ENCODE data around the gene CACNA1E. TPM values are rescaled to one million over a fixed set of nuclear protein-coding genes. Genes with fewer than 3 reads are reported as not detected.

The CACNA1E gene
- total and polyA plus RNA-seq, 2 donors (not counting 1 experiment from before 2014, with no cell fraction given), result 0.37 to 0.40 TPM

GRCh38 chr1:181846001-181846645 lies 362.8 kb downstream of the CACNA1E start:
- no peak overlapping the region for H2AFZ ChIP-seq (ENCODE audit: insufficient read depth, low read depth, low read length, poor library complexity, severe bottlenecking)
- H3K36me3 ChIP-seq (replicated peaks in 1 of 2; ENCODE audit: control extremely low read depth in 1 of 2, control insufficient read depth in 1 of 2, extremely low read depth in 1 of 2, insufficient read depth in 2 of 2, low read length in 1 of 2), result no peaks in the 10 kb centered on the region
- intact Hi-C loops (cut with micrococcal nuclease), result no loop called here
- H3K79me2 ChIP-seq (ENCODE audit: control insufficient read depth, insufficient read depth, low read length), result no peaks in the 10 kb centered on the region
- no peak overlapping the region for H3K4me2 ChIP-seq (replicated peaks; ENCODE audit: low read depth, low read length, poor library complexity, severe bottlenecking)
- H3K4me3 ChIP-seq (ENCODE audit: control extremely low read depth in 1 of 5, extremely low read depth in 1 of 5, insufficient read depth in 1 of 5, low read depth in 2 of 5, low read length in 4 of 5), result no peak overlapping the region
- WGBS (ENCODE audit: insufficient coverage), result 92% methylated on average over 2 of the region's 5 CpGs
- DNase-seq (no peak), ATAC-seq (ENCODE audit: low read depth) (no peak)
- H3K27ac ChIP-seq (ENCODE audit: low read length in 2 of 2), result no peak overlapping the region
- H3K4me1 ChIP-seq (ENCODE audit: control insufficient read depth in 2 of 2, insufficient read depth in 2 of 2, low read length in 2 of 2), result no peaks in the 10 kb centered on the region
- POLR2A ChIA-PET, result no interaction called here
- CTCF ChIA-PET, result no interaction called here
- H3K9ac ChIP-seq (ENCODE audit: low read length), result no peak overlapping the region
- Mint-ChIP-seq H3K9me3 (ENCODE audit: insufficient read depth) (no peaks in the 10 kb centered on the region), H3K27me3 (peaks cover 3% of the 10 kb centered on the region), H3K4me1 (no peaks in the 10 kb centered on the region), H3K27ac (no peak overlapping the region), H3K4me3 (no peak overlapping the region)
- no peaks in the 10 kb centered on the region for H4K20me1 ChIP-seq (ENCODE audit: control insufficient read depth, insufficient read depth, low read length, poor library complexity, severe bottlenecking)
- TF ChIP-seq EZH2 (IDR thresholded peaks at IDR 0.05; ENCODE audit: borderline replicate concordance, insufficient read depth, low read depth, low read length, poor library complexity, severe bottlenecking) (no peak), CTCF (IDR thresholded peaks at IDR 0.05) (no peak)
- no peaks in the 10 kb centered on the region for H3K9me3 ChIP-seq (ENCODE audit: control extremely low read depth in 1 of 3, control insufficient read depth in 2 of 3, insufficient read depth in 1 of 3, low read length in 2 of 3)
- H3K27me3 ChIP-seq (replicated peaks in 1 of 4; ENCODE audit: control extremely low read depth in 1 of 4, control insufficient read depth in 3 of 4, insufficient read depth in 4 of 4, low read length in 3 of 4), result no peaks in the 10 kb centered on the region

DNA sequence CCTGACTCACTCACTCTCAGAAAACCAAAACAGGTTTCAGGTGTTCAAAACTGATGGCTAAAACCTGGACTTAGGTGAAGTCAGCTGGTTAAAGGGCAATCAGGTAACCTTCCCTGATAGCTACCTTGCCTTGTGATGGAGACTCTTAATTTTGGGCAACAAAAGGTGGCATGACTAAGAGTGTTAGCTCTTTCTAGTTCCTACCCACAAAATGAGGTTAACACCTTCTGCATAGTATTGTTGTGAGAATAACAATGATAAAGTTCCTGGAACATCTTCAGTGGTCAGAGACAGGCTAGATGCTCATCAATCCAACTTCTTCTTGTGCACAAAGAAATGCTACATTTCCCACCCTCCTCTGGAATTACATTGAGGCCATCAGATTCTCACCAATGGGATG lies 363.4 kb downstream of the CACNA1E start:
- Histone ChIP-seq H4K20me1 (ENCODE audit: control insufficient read depth, insufficient read depth, low read length, poor library complexity, severe bottlenecking) (no peaks in the 10 kb centered on the region), H3K36me3 (replicated peaks in 1 of 2; ENCODE audit: control extremely low read depth in 1 of 2, control insufficient read depth in 1 of 2, extremely low read depth in 1 of 2, insufficient read depth in 2 of 2, low read length in 1 of 2) (no peaks in the 10 kb centered on the region), H3K4me3 (ENCODE audit: control extremely low read depth in 1 of 5, extremely low read depth in 1 of 5, insufficient read depth in 1 of 5, low read depth in 2 of 5, low read length in 4 of 5) (no peak overlapping the region), H3K9ac (ENCODE audit: low read length) (no peak overlapping the region), H2AFZ (ENCODE audit: insufficient read depth, low read depth, low read length, poor library complexity, severe bottlenecking) (no peak overlapping the region), H3K4me2 (replicated peaks; ENCODE audit: low read depth, low read length, poor library complexity, severe bottlenecking) (no peak overlapping the region), H3K27me3 (replicated peaks in 1 of 4; ENCODE audit: control extremely low read depth in 1 of 4, control insufficient read depth in 3 of 4, insufficient read depth in 4 of 4, low read length in 3 of 4) (no peaks in the 10 kb centered on the region), H3K9me3 (ENCODE audit: control extremely low read depth in 1 of 3, control insufficient read depth in 2 of 3, insufficient read depth in 1 of 3, low read length in 2 of 3) (no peaks in the 10 kb centered on the region), H3K4me1 (ENCODE audit: control insufficient read depth in 2 of 2, insufficient read depth in 2 of 2, low read length in 2 of 2) (no peaks in the 10 kb centered on the region), H3K27ac (ENCODE audit: low read length in 2 of 2) (no peak overlapping the region), H3K79me2 (ENCODE audit: control insufficient read depth, insufficient read depth, low read length) (no peaks in the 10 kb centered on the region)
- H3K27ac Mint-ChIP-seq, result no peak overlapping the region
- TF ChIP-seq CTCF (IDR thresholded peaks at IDR 0.05) (no peak), EZH2 (IDR thresholded peaks at IDR 0.05; ENCODE audit: borderline replicate concordance, insufficient read depth, low read depth, low read length, poor library complexity, severe bottlenecking) (no peak)
- POLR2A ChIA-PET, result no interaction called here
- H3K4me1 Mint-ChIP-seq, result no peaks in the 10 kb centered on the region
- ATAC-seq (ENCODE audit: low read depth), result no peak
- intact Hi-C loops (cut with micrococcal nuclease), result no loop called here
- H3K9me3 Mint-ChIP-seq (ENCODE audit: insufficient read depth), result no peaks in the 10 kb centered on the region
- CTCF ChIA-PET, result no interaction called here
- DNase-seq, result no peak
- H3K4me3 Mint-ChIP-seq, result no peak overlapping the region
- H3K27me3 Mint-ChIP-seq, result peaks cover 3% of the 10 kb centered on the region
